Measurements from ENCODE around the gene RNF213. TPM values are rescaled to one million over a fixed set of nuclear protein-coding genes. Genes with fewer than 3 reads are reported as not detected.

RNF213 gene
- total and polyA plus RNA-seq, 2 of the 8 experiments (the other 6 are each of a cell fraction or from before 2014, with no cell fraction given), result 33.8 to 62.8 TPM

GRCh38 chr17:80365983-80366382 is 105.3 kb downstream of the RNF213 start (continued):
- TF ChIP-seq, protein P1, sequence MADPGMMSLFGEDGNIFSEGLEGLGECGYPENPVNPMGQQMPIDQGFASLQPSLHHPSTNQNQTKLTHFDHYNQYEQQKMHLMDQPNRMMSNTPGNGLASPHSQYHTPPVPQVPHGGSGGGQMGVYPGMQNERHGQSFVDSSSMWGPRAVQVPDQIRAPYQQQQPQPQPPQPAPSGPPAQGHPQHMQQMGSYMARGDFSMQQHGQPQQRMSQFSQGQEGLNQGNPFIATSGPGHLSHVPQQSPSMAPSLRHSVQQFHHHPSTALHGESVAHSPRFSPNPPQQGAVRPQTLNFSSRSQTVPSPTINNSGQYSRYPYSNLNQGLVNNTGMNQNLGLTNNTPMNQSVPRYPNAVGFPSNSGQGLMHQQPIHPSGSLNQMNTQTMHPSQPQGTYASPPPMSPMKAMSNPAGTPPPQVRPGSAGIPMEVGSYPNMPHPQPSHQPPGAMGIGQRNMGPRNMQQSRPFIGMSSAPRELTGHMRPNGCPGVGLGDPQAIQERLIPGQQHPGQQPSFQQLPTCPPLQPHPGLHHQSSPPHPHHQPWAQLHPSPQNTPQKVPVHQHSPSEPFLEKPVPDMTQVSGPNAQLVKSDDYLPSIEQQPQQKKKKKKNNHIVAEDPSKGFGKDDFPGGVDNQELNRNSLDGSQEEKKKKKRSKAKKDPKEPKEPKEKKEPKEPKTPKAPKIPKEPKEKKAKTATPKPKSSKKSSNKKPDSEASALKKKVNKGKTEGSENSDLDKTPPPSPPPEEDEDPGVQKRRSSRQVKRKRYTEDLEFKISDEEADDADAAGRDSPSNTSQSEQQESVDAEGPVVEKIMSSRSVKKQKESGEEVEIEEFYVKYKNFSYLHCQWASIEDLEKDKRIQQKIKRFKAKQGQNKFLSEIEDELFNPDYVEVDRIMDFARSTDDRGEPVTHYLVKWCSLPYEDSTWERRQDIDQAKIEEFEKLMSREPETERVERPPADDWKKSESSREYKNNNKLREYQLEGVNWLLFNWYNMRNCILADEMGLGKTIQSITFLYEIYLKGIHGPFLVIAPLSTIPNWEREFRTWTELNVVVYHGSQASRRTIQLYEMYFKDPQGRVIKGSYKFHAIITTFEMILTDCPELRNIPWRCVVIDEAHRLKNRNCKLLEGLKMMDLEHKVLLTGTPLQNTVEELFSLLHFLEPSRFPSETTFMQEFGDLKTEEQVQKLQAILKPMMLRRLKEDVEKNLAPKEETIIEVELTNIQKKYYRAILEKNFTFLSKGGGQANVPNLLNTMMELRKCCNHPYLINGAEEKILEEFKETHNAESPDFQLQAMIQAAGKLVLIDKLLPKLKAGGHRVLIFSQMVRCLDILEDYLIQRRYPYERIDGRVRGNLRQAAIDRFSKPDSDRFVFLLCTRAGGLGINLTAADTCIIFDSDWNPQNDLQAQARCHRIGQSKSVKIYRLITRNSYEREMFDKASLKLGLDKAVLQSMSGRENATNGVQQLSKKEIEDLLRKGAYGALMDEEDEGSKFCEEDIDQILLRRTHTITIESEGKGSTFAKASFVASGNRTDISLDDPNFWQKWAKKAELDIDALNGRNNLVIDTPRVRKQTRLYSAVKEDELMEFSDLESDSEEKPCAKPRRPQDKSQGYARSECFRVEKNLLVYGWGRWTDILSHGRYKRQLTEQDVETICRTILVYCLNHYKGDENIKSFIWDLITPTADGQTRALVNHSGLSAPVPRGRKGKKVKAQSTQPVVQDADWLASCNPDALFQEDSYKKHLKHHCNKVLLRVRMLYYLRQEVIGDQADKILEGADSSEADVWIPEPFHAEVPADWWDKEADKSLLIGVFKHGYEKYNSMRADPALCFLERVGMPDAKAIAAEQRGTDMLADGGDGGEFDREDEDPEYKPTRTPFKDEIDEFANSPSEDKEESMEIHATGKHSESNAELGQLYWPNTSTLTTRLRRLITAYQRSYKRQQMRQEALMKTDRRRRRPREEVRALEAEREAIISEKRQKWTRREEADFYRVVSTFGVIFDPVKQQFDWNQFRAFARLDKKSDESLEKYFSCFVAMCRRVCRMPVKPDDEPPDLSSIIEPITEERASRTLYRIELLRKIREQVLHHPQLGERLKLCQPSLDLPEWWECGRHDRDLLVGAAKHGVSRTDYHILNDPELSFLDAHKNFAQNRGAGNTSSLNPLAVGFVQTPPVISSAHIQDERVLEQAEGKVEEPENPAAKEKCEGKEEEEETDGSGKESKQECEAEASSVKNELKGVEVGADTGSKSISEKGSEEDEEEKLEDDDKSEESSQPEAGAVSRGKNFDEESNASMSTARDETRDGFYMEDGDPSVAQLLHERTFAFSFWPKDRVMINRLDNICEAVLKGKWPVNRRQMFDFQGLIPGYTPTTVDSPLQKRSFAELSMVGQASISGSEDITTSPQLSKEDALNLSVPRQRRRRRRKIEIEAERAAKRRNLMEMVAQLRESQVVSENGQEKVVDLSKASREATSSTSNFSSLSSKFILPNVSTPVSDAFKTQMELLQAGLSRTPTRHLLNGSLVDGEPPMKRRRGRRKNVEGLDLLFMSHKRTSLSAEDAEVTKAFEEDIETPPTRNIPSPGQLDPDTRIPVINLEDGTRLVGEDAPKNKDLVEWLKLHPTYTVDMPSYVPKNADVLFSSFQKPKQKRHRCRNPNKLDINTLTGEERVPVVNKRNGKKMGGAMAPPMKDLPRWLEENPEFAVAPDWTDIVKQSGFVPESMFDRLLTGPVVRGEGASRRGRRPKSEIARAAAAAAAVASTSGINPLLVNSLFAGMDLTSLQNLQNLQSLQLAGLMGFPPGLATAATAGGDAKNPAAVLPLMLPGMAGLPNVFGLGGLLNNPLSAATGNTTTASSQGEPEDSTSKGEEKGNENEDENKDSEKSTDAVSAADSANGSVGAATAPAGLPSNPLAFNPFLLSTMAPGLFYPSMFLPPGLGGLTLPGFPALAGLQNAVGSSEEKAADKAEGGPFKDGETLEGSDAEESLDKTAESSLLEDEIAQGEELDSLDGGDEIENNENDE (IDR thresholded peaks at IDR 0.05; ENCODE audit: insufficient replicate concordance, low read length), result no peak
- TF ChIP-seq GTF2F1 (IDR thresholded peaks at IDR 0.05; ENCODE audit: borderline replicate concordance, low read depth, low read length), result no peak
- TF ChIP-seq EP300 (IDR thresholded peaks at IDR 0.05; ENCODE audit: borderline replicate concordance in 1 of 2, low read depth in 2 of 2, low read length in 2 of 2), result no peak
- TF ChIP-seq RAD21 (IDR thresholded peaks at IDR 0.05 in 1 of 2, conservative IDR thresholded peaks at IDR 0.05 in 1 of 2; ENCODE audit: low read depth in 2 of 2, low read length in 2 of 2), result no peak
- TF ChIP-seq CHD1 (IDR thresholded peaks at IDR 0.05; ENCODE audit: low read depth, low read length), result no peak
- TF ChIP-seq SUZ12 (IDR thresholded peaks at IDR 0.05; ENCODE audit: low read length), result no peak
- TF ChIP-seq CBX8 (IDR thresholded peaks at IDR 0.05; ENCODE audit: borderline replicate concordance, low read depth, low read length), result no peak
- TF ChIP-seq KDM4A (IDR thresholded peaks at IDR 0.05; ENCODE audit: low read depth, low read length, severe bottlenecking), result no peak
- TF ChIP-seq TCF12 (IDR thresholded peaks at IDR 0.05; ENCODE audit: low read depth, low read length), result no peak
- no peak for TF ChIP-seq SIN3A (conservative IDR thresholded peaks at IDR 0.05 in 1 of 2, IDR thresholded peaks at IDR 0.05 in 1 of 2; ENCODE audit: low read depth in 1 of 2, low read length in 2 of 2)

All from H1 (cell line).